B cell (primary cell): ENCODE data around the gene OR51M1. TPM values are rescaled to one million over a fixed set of nuclear protein-coding genes. Genes with fewer than 3 reads are reported as not detected.

Experiments
- ATAC-seq: fragments of 200-7000 bp; cut with Tn5 transposase; one replicate; pipeline ENCODE4 v1.10.0; 2021; ENCODE audit warnings: low read depth, mild to moderate bottlenecking, moderate number of reproducible peaks, moderate library complexity
- CTCF ChIA-PET: fragments of 350-600 bp; sonication (Branson Sonifier 250); formaldehyde crosslinking; loops from one replicate; lab custom pipeline; 2021; ENCODE audit warnings: antibody characterized with exemption, inconsistent platforms; lab: Charles Lee
- POLR2A ChIA-PET: fragments of 350-600 bp; sonication (Branson Sonifier 250); formaldehyde crosslinking; loops from one replicate; lab custom pipeline; 2021; ENCODE audit warnings: antibody characterized with exemption; lab: Charles Lee
- DNase-seq: peaks from one replicate; pipeline ENCODE4 v3.0.0; 2013
- H2AFZ ChIP-seq: 2 replicates; pipeline ENCODE4 v1.6.1; 2012; ENCODE audit warnings: mild to moderate bottlenecking, low read depth, low read length; ENCODE audit not compliant: insufficient read depth, poor library complexity, severe bottlenecking
- H3K27ac ChIP-seq, 2 donors: 1 replicate in 1 of 2; 2 replicates in 1 of 2; pipeline ENCODE4 v1.5.1; 2012 to 2013; ENCODE audit warnings: low read length in 2 of 2, mild to moderate bottlenecking in 2 of 2, moderate library complexity in 1 of 2
- H3K27me3 ChIP-seq, 4 experiments: fragments of 200-600 bp in 1 of 4; sonication (generic) in 1 of 4; replicated peaks in 1 of 4; 1 replicate in 2 of 4; 2 replicates in 2 of 4; pipeline versions ENCODE4 v1.6.1 to v1.7.0; 2013 to 2016; ENCODE audit warnings: low read length in 3 of 4, mild to moderate bottlenecking in 2 of 4, mixed read lengths in 1 of 4, moderate library complexity in 1 of 4; ENCODE audit not compliant: insufficient read depth in 4 of 4, control insufficient read depth in 3 of 4; ENCODE audit errors: control extremely low read depth in 1 of 4
- H3K36me3 ChIP-seq, 2 experiments: replicated peaks in 1 of 2; 1 replicate in 1 of 2; 2 replicates in 1 of 2; pipeline versions ENCODE4 v1.6.1 to v1.7.1; 2013; ENCODE audit warnings: low read length in 1 of 2; ENCODE audit not compliant: insufficient read depth in 2 of 2, control insufficient read depth in 1 of 2; ENCODE audit errors: control extremely low read depth in 1 of 2, extremely low read depth in 1 of 2
- H3K4me1 ChIP-seq, 2 donors: fragments of 200-600 bp in 1 of 2; sonication (generic) in 1 of 2; 1 replicate in 1 of 2; 2 replicates in 1 of 2; pipeline versions ENCODE4 v1.5.1 to v1.6.1; 2013 to 2017; ENCODE audit warnings: low read length in 2 of 2; ENCODE audit not compliant: control insufficient read depth in 2 of 2, insufficient read depth in 2 of 2
- H3K4me2 ChIP-seq: replicated peaks from 2 replicates; pipeline ENCODE3; 2012; ENCODE audit warnings: mild to moderate bottlenecking, low read depth, low read length; ENCODE audit not compliant: poor library complexity, severe bottlenecking
- H3K4me3 ChIP-seq, 5 experiments: fragments of 200-600 bp in 1 of 5; sonication (generic) in 1 of 5; 1 replicate in 3 of 5; 2 replicates in 2 of 5; pipeline versions ENCODE4 v1.5.1 to v1.7.0; 2011 to 2016; ENCODE audit warnings: low read length in 4 of 5, mild to moderate bottlenecking in 4 of 5, low read depth in 2 of 5, control low read depth in 1 of 5, moderate library complexity in 1 of 5; ENCODE audit not compliant: insufficient read depth in 1 of 5; ENCODE audit errors: control extremely low read depth in 1 of 5, extremely low read depth in 1 of 5
- H3K79me2 ChIP-seq: fragments of 200-600 bp; sonication (generic); one replicate; pipeline ENCODE4 v1.6.0; 2016; ENCODE audit warnings: low read length; ENCODE audit not compliant: control insufficient read depth, insufficient read depth
- H3K9ac ChIP-seq: fragments of 200-600 bp; sonication (generic); 2 replicates; pipeline ENCODE4 v1.6.1; 2017; ENCODE audit warnings: mild to moderate bottlenecking, low read length, moderate library complexity
- H3K9me3 ChIP-seq, 3 donors: one replicate each; pipeline versions ENCODE4 v1.6.1 to v1.7.1; 2013; ENCODE audit warnings: low read length in 2 of 3; ENCODE audit not compliant: control insufficient read depth in 2 of 3, insufficient read depth in 1 of 3; ENCODE audit errors: control extremely low read depth in 1 of 3
- H4K20me1 ChIP-seq: 2 replicates; pipeline ENCODE4 v1.6.0; 2012; ENCODE audit warnings: mild to moderate bottlenecking, low read length; ENCODE audit not compliant: insufficient read depth, control insufficient read depth, poor library complexity, severe bottlenecking
- H3K27ac Mint-ChIP-seq: one replicate; pipeline ENCODE4 v1.8.0; 2021; ENCODE audit warnings: mixed read lengths
- H3K27me3 Mint-ChIP-seq: one replicate; pipeline ENCODE4 v1.8.0; 2021; ENCODE audit warnings: mixed read lengths
- H3K4me1 Mint-ChIP-seq: one replicate; pipeline ENCODE4 v1.8.0; 2021; ENCODE audit warnings: mixed read lengths
- H3K4me3 Mint-ChIP-seq: one replicate; pipeline ENCODE4 v1.8.0; 2021; ENCODE audit warnings: mixed read lengths
- H3K9me3 Mint-ChIP-seq: one replicate; pipeline ENCODE4 v1.8.0; 2022; ENCODE audit warnings: mixed read lengths; ENCODE audit not compliant: insufficient read depth
- CTCF ChIP-seq: fragments of 200-600 bp; IDR thresholded peaks from one replicate; pipeline ENCODE4 v1.8.0; 2022; ENCODE audit warnings: antibody characterized with exemption, mild to moderate bottlenecking
- EZH2 ChIP-seq: IDR thresholded peaks from 2 replicates; pipeline ENCODE4 v1.6.1; 2012; ENCODE audit warnings: borderline replicate concordance, low read depth, mild to moderate bottlenecking, moderate library complexity, low read length; ENCODE audit not compliant: insufficient read depth, poor library complexity, severe bottlenecking
- WGBS: methylation state at CpG from one replicate; pipeline ENCODE4 v1.1.5; 2013; ENCODE audit warnings: missing lambda C conversion rate; ENCODE audit not compliant: insufficient coverage; 5-methylcytosine and 5-hydroxymethylcytosine counted together
- intact Hi-C: fragments of 100-400 bp; cut with micrococcal nuclease; formaldehyde crosslinking; loops from one replicate; pipeline ENCODE4 v1.10.0; 2022
- polyA plus RNA-seq: library from polyadenylated mRNA; depleted of rRNA; stranded (reverse); fragments of >200 nt; gene quantifications from 2 replicates; pipeline ENCODE4 v1.2.3, GENCODE V29; 2012
- small RNA-seq: library from RNA; depleted of rRNA; stranded (forward); fragments of <200 nt; gene quantifications from one replicate; pipeline ENCODE3, GENCODE V24; 2012; ENCODE audit warnings: low replicate concordance, low read depth; ENCODE audit not compliant: insufficient read length
- total RNA-seq, 2 donors: library from RNA; stranded (reverse); fragments of 120-200 nt in 1 of 2; gene quantifications; 1 replicate in 1 of 2; 2 replicates in 1 of 2; pipeline versions ENCODE4 v1.2.3 to v1.2.4, GENCODE V29; 2013 to 2022

OR51M1 gene
- total and polyA plus RNA-seq, 2 donors (not counting 1 experiment from before 2014, with no cell fraction given): not detected

- Histone ChIP-seq H3K79me2 (no peaks in the 10 kb centered on the region), H3K27me3 (no peaks in the 10 kb centered on the region), H3K9ac (no peak within 1 kb of the TSS), H3K9me3 (no peaks in the 10 kb centered on the region), H4K20me1 (no peaks in the 10 kb centered on the region), H3K36me3 (no peaks in the 10 kb centered on the region), H3K27ac (no peak within 1 kb of the TSS), H3K4me3 (no peak within 1 kb of the TSS), H3K4me1 (no peaks in the 10 kb centered on the region), H3K4me2 (no peak within 1 kb of the TSS), H2AFZ (no peak within 1 kb of the TSS)
- Mint-ChIP-seq H3K27me3 (peaks cover 23% of the 10 kb centered on the region), H3K4me3 (no peak within 1 kb of the TSS), H3K4me1 (no peaks in the 10 kb centered on the region), H3K27ac (no peak within 1 kb of the TSS), H3K9me3 (no peaks in the 10 kb centered on the region)
- CTCF ChIA-PET: no interaction called here
- POLR2A ChIA-PET: no interaction called here
- intact Hi-C loops: no loop called here
- ATAC-seq: no peak
- no CpG with 5 or more reads among the region's 2 CpGs for WGBS
- TF ChIP-seq CTCF (no peak), EZH2 (no peak)
- DNase-seq: no peak
Observed at GRCh38 chr11:5441414-5441813, 57.8 kb downstream of the OR51M1 start, which contains the start of gene OR51I1. OR51I1 (minus strand) TSS chr11:5441514; CDS start chr11:5441514, 0 bp downstream.

Small RNAs within 50 kb of the gene (small RNA-seq; reads per million reads assigned to genes)
- not detected for gene AC104389.3

Other genes with a start within 250 kb of the OR51M1 start
- not detected in 2 replicates for gene OR52A5, start 245.5 kb upstream of the OR51M1 start, total RNA-seq
- gene OR52A5, start 245.5 kb upstream of the OR51M1 start, polyA plus RNA-seq: not detected in 2 replicates
- gene OR52A1, start 229.1 kb upstream of the OR51M1 start, total RNA-seq: not detected in 2 replicates
- gene OR52A1, start 229.1 kb upstream of the OR51M1 start, polyA plus RNA-seq: not detected in 2 replicates
- gene OR51V1, start 183.1 kb upstream of the OR51M1 start, total RNA-seq: not detected in 2 replicates
- not detected in 2 replicates for gene OR51V1, start 183.1 kb upstream of the OR51M1 start, polyA plus RNA-seq
- 378 and 385 TPM in 2 replicates for gene HBB, start 156.7 kb upstream of the OR51M1 start, total RNA-seq
- 69.7 and 1,053 TPM in 2 replicates for gene HBB, start 156.7 kb upstream of the OR51M1 start, polyA plus RNA-seq
- gene HBD, start 149.3 kb upstream of the OR51M1 start, total RNA-seq: not detected in 2 replicates
- gene HBD, start 149.3 kb upstream of the OR51M1 start, polyA plus RNA-seq: 0.84 TPM in 1 of 2 replicates, not detected in the other
- gene HBG1, start 134.0 kb upstream of the OR51M1 start, total RNA-seq: not detected in 2 replicates
- not detected in 2 replicates for gene HBG1, start 134.0 kb upstream of the OR51M1 start, polyA plus RNA-seq
- not detected in 2 replicates for gene HBG2, start 129.0 kb upstream of the OR51M1 start, total RNA-seq
- 0.89 TPM in 1 of 2 replicates, not detected in the other for gene HBG2, start 129.0 kb upstream of the OR51M1 start, polyA plus RNA-seq
- not detected in 2 replicates for gene HBE1, start 113.9 kb upstream of the OR51M1 start, total RNA-seq
- not detected in 2 replicates for gene HBE1, start 113.9 kb upstream of the OR51M1 start, polyA plus RNA-seq
- gene OR51B4, start 81.9 kb upstream of the OR51M1 start, total RNA-seq: not detected in 2 replicates
- gene OR51B4, start 81.9 kb upstream of the OR51M1 start, polyA plus RNA-seq: 0.21 TPM in 1 of 2 replicates, not detected in the other
- gene OR51B2, start 59.5 kb upstream of the OR51M1 start, total RNA-seq: not detected in 2 replicates
- not detected in 2 replicates for gene OR51B2, start 59.5 kb upstream of the OR51M1 start, polyA plus RNA-seq
- 0.66 and 0.67 TPM in 2 replicates for gene OR51B5, start 40.3 kb upstream of the OR51M1 start, total RNA-seq
- gene OR51B5, start 40.3 kb upstream of the OR51M1 start, polyA plus RNA-seq: not detected in 2 replicates
- gene OR51B6, start 32.3 kb upstream of the OR51M1 start, total RNA-seq: not detected in 2 replicates
- gene OR51B6, start 32.3 kb upstream of the OR51M1 start, polyA plus RNA-seq: not detected in 2 replicates
- not detected in 2 replicates for gene OR51Q1, start 38.3 kb downstream of the OR51M1 start, total RNA-seq
- gene OR51Q1, start 38.3 kb downstream of the OR51M1 start, polyA plus RNA-seq: not detected in 2 replicates
- not detected in 2 replicates for gene OR51I1, start 57.7 kb downstream of the OR51M1 start, total RNA-seq
- gene OR51I1, start 57.7 kb downstream of the OR51M1 start, polyA plus RNA-seq: 0.30 and 0.31 TPM in 2 replicates
- gene OR51I2, start 65.5 kb downstream of the OR51M1 start, total RNA-seq: not detected in 2 replicates
- gene OR51I2, start 65.5 kb downstream of the OR51M1 start, polyA plus RNA-seq: not detected in 2 replicates
- not detected in 2 replicates for gene OR52D1, start 104.9 kb downstream of the OR51M1 start, total RNA-seq
- not detected in 2 replicates for gene OR52D1, start 104.9 kb downstream of the OR51M1 start, polyA plus RNA-seq
- 0.46 and 0.59 TPM in 2 replicates for gene UBQLN3, start 126.1 kb downstream of the OR51M1 start, total RNA-seq
- gene UBQLN3, start 126.1 kb downstream of the OR51M1 start, polyA plus RNA-seq: not detected in 2 replicates
- gene UBQLNL, start 132.9 kb downstream of the OR51M1 start, total RNA-seq: 1.3 and 1.4 TPM in 2 replicates
- gene UBQLNL, start 132.9 kb downstream of the OR51M1 start, polyA plus RNA-seq: 1.8 and 1.9 TPM in 2 replicates
- gene OR52H1, start 164.7 kb downstream of the OR51M1 start, total RNA-seq: 0.37 and 0.49 TPM in 2 replicates
- 0.15 TPM in 1 of 2 replicates, not detected in the other for gene OR52H1, start 164.7 kb downstream of the OR51M1 start, polyA plus RNA-seq
- gene OR52B6, start 197.1 kb downstream of the OR51M1 start, total RNA-seq: not detected in 2 replicates
- not detected in 2 replicates for gene OR52B6, start 197.1 kb downstream of the OR51M1 start, polyA plus RNA-seq
- 0.10 TPM in 1 of 2 replicates, not detected in the other for gene TRIM6, start 212.8 kb downstream of the OR51M1 start, total RNA-seq
- not detected in 2 replicates for gene TRIM6, start 212.8 kb downstream of the OR51M1 start, polyA plus RNA-seq
- 24.1 and 29.1 TPM in 2 replicates for gene TRIM34, start 241.2 kb downstream of the OR51M1 start, total RNA-seq
- gene TRIM34, start 241.2 kb downstream of the OR51M1 start, polyA plus RNA-seq: 19.9 and 21.9 TPM in 2 replicates